Neural cell (in vitro differentiated cells): ENCODE data around the gene LDLRAD4. TPM values are rescaled to one million over a fixed set of nuclear protein-coding genes. Genes with fewer than 3 reads are reported as not detected.

Source experiments
- H2AFZ ChIP-seq: fragments of 200-600, 300-800 bp; sonication (generic), shearing (Covaris generic); 2 replicates; pipeline ENCODE4 v1.6.0; 2014; ENCODE audit warnings: low read depth, mild to moderate bottlenecking, antibody characterized with exemption, low read length, moderate library complexity
- H3F3A ChIP-seq: fragments of 200-600 bp; shearing (Covaris generic); 2 replicates; pipeline ENCODE4 v1.6.1; 2016; ENCODE audit warnings: mild to moderate bottlenecking, moderate library complexity, mixed read lengths, antibody characterized with exemption, low read length; ENCODE audit not compliant: insufficient read depth, poor library complexity, severe bottlenecking
- H3K27ac ChIP-seq: fragments of 200-600, 300-800 bp; sonication (generic), shearing (Covaris generic); 2 replicates; pipeline ENCODE4 v1.5.1; 2014; ENCODE audit warnings: mild to moderate bottlenecking, low read length, moderate library complexity
- H3K27me3 ChIP-seq: fragments of 300-800, 200-600 bp; sonication (generic), shearing (Covaris generic); 2 replicates; pipeline ENCODE4 v1.6.0; 2014; ENCODE audit warnings: mild to moderate bottlenecking, low read depth, low read length, moderate library complexity; ENCODE audit not compliant: insufficient read depth
- H3K36me3 ChIP-seq: fragments of 300-800, 200-600 bp; sonication (generic), shearing (Covaris generic); 2 replicates; pipeline ENCODE4 v1.5.1; 2014; ENCODE audit warnings: mild to moderate bottlenecking, antibody characterized with exemption, low read length, moderate library complexity; ENCODE audit not compliant: insufficient read depth
- H3K4me2 ChIP-seq: fragments of 300-800, 200-600 bp; sonication (generic), shearing (Covaris generic); 2 replicates; pipeline ENCODE4 v1.6.0; 2014; ENCODE audit warnings: mild to moderate bottlenecking, low read length
- H3K4me3 ChIP-seq: fragments of 300-800, 200-600 bp; sonication (generic), shearing (Covaris generic); 2 replicates; pipeline ENCODE4 v1.5.1; 2014; ENCODE audit warnings: mild to moderate bottlenecking, low read length, moderate library complexity
- H3K79me2 ChIP-seq: fragments of 200-600 bp; shearing (Covaris generic); replicated peaks from 2 replicates; pipeline ENCODE4 v1.6.0; 2014; ENCODE audit warnings: mild to moderate bottlenecking, low read length, moderate library complexity; ENCODE audit not compliant: insufficient read depth
- H3K9ac ChIP-seq: fragments of 300-800, 200-600 bp; sonication (generic), shearing (Covaris generic); 2 replicates; pipeline ENCODE4 v1.6.1; 2016; ENCODE audit warnings: mild to moderate bottlenecking, low read length, mixed read lengths
- H3K9me2 ChIP-seq: fragments of 200-600 bp; shearing (Covaris generic); 2 replicates; pipeline ENCODE4 v1.6.1; 2016; ENCODE audit warnings: mild to moderate bottlenecking, low read length, mixed read lengths; ENCODE audit not compliant: insufficient read depth
- H3K9me3 ChIP-seq: fragments of 200-600, 300-800 bp; sonication (generic), shearing (Covaris generic); 2 replicates; pipeline ENCODE4 v1.6.1; 2016; ENCODE audit warnings: mild to moderate bottlenecking, mixed run types, low read length, moderate library complexity, mixed read lengths
- H4K20me1 ChIP-seq: fragments of 200-600 bp; shearing (Covaris generic); 2 replicates; pipeline ENCODE4 v1.6.1; 2016; ENCODE audit warnings: mild to moderate bottlenecking, mixed run types; ENCODE audit not compliant: insufficient read depth
- EP300 ChIP-seq: fragments of 450-650 bp; conservative IDR thresholded peaks from 2 replicates; pipeline ENCODE4 v1.6.1; 2014; ENCODE audit warnings: antibody characterized with exemption, mild to moderate bottlenecking, moderate library complexity; ENCODE audit not compliant: poor library complexity, severe bottlenecking
- EZH2 ChIP-seq: fragments of 200-600, 300-800 bp; shearing (Covaris generic), sonication (generic); IDR thresholded peaks from 2 replicates; pipeline ENCODE4 v1.6.1; 2014; ENCODE audit warnings: antibody characterized with exemption, low read length, borderline replicate concordance, mild to moderate bottlenecking; ENCODE audit not compliant: insufficient read depth, poor library complexity, severe bottlenecking
- MXI1 ChIP-seq: fragments of 450-650 bp; conservative IDR thresholded peaks from 2 replicates; pipeline ENCODE4 v1.6.1; 2014; ENCODE audit warnings: antibody characterized with exemption, mild to moderate bottlenecking; ENCODE audit not compliant: poor library complexity, severe bottlenecking
- POLR2AphosphoS5 ChIP-seq: IDR thresholded peaks from 2 replicates; pipeline ENCODE4 v1.6.1; 2012
- RAD21 ChIP-seq: fragments of 450-650 bp; conservative IDR thresholded peaks from 2 replicates; pipeline ENCODE4 v1.6.1; 2014; ENCODE audit warnings: antibody characterized with exemption, mild to moderate bottlenecking, moderate library complexity
- SMC3 ChIP-seq: fragments of 450-650 bp; conservative IDR thresholded peaks from 2 replicates; pipeline ENCODE4 v1.6.1; 2014; ENCODE audit warnings: antibody characterized with exemption, mild to moderate bottlenecking, moderate library complexity; ENCODE audit not compliant: poor library complexity
- TAF1 ChIP-seq: IDR thresholded peaks from 2 replicates; pipeline ENCODE4 v1.6.1; 2012; ENCODE audit warnings: low read depth
- polyA plus RNA-seq: library from polyadenylated mRNA; depleted of rRNA; stranded (reverse); fragments of >200 nt; gene quantifications from 2 replicates; pipeline ENCODE4 v1.2.3, GENCODE V29; 2014
- TF ChIP-seq, protein P1 (sequence below): IDR thresholded peaks from 2 replicates; pipeline ENCODE4 v1.6.1; 2012; ENCODE audit warnings: borderline replicate concordance
- TF ChIP-seq, protein P2 (sequence below): fragments of 450-650 bp; IDR thresholded peaks from 2 replicates; pipeline ENCODE4 v1.5.1; 2014; ENCODE audit warnings: antibody characterized with exemption, mild to moderate bottlenecking, moderate library complexity; ENCODE audit not compliant: poor library complexity, severe bottlenecking

LDLRAD4 gene
- polyA plus RNA-seq, 1 donor from 2014 or later: 3.7 TPM

DNA sequence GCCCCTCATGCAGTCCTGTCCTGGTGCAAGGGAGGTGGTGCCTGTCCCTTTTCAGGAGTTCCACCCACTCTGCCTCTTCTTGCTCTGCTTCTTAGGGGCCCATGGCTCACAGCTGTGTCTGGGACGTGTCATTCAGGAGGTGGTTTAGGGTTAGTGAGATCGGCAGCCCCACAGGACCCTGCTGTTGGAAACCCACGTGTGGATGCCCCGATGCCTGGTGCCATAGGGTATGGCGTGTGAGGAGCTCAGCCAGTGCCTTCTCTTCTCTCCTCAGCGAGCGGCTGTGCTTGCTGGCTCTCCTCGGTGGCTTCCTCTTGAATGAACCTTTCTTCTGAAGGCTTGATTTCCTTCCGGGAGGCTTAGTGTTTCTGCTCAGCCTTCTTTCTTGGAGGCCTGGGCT is 55.2 kb downstream of the LDLRAD4 start:
- Histone ChIP-seq H3F3A (no peaks in the 10 kb centered on the region), H4K20me1 (no peaks in the 10 kb centered on the region), H3K9ac (no peak overlapping the region), H3K79me2 (no peaks in the 10 kb centered on the region), H3K27me3 (no peaks in the 10 kb centered on the region), H2AFZ (no peak overlapping the region), H3K9me3 (no peaks in the 10 kb centered on the region), H3K4me2 (no peak overlapping the region), H3K36me3 (no peaks in the 10 kb centered on the region), H3K27ac (no peak overlapping the region), H3K4me3 (no peak overlapping the region), H3K9me2 (no peaks in the 10 kb centered on the region)
- TF ChIP-seq SMC3 (no peak), EZH2 (no peak), RAD21 (no peak), TAF1 (no peak), MXI1 (no peak), EP300 (no peak), POLR2AphosphoS5 (no peak)
- TF ChIP-seq, protein P1, sequence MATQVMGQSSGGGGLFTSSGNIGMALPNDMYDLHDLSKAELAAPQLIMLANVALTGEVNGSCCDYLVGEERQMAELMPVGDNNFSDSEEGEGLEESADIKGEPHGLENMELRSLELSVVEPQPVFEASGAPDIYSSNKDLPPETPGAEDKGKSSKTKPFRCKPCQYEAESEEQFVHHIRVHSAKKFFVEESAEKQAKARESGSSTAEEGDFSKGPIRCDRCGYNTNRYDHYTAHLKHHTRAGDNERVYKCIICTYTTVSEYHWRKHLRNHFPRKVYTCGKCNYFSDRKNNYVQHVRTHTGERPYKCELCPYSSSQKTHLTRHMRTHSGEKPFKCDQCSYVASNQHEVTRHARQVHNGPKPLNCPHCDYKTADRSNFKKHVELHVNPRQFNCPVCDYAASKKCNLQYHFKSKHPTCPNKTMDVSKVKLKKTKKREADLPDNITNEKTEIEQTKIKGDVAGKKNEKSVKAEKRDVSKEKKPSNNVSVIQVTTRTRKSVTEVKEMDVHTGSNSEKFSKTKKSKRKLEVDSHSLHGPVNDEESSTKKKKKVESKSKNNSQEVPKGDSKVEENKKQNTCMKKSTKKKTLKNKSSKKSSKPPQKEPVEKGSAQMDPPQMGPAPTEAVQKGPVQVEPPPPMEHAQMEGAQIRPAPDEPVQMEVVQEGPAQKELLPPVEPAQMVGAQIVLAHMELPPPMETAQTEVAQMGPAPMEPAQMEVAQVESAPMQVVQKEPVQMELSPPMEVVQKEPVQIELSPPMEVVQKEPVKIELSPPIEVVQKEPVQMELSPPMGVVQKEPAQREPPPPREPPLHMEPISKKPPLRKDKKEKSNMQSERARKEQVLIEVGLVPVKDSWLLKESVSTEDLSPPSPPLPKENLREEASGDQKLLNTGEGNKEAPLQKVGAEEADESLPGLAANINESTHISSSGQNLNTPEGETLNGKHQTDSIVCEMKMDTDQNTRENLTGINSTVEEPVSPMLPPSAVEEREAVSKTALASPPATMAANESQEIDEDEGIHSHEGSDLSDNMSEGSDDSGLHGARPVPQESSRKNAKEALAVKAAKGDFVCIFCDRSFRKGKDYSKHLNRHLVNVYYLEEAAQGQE: no peak
- TF ChIP-seq, protein P2, sequence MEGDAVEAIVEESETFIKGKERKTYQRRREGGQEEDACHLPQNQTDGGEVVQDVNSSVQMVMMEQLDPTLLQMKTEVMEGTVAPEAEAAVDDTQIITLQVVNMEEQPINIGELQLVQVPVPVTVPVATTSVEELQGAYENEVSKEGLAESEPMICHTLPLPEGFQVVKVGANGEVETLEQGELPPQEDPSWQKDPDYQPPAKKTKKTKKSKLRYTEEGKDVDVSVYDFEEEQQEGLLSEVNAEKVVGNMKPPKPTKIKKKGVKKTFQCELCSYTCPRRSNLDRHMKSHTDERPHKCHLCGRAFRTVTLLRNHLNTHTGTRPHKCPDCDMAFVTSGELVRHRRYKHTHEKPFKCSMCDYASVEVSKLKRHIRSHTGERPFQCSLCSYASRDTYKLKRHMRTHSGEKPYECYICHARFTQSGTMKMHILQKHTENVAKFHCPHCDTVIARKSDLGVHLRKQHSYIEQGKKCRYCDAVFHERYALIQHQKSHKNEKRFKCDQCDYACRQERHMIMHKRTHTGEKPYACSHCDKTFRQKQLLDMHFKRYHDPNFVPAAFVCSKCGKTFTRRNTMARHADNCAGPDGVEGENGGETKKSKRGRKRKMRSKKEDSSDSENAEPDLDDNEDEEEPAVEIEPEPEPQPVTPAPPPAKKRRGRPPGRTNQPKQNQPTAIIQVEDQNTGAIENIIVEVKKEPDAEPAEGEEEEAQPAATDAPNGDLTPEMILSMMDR: no peak

DNA sequence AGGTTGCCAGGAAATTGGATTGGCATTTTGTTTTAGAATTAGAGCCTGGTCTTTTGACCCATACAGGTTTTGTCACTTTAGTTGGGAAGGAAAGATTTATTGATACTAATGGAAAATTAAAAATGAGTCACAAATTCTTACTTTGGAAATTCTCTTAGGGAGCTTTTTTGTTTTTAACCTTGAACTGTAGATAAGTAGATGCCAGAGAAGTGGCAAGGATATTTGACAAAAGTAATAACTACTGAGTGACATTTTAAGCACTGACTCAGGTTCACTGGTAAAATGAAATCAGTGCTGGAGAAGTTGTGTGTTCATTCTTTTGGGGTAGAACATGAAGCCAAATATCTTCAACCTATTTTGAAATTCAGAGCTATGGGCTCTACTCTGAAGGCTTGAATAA is 56.5 kb downstream of the LDLRAD4 start:
- no peak overlapping the region for H3K27ac ChIP-seq
- no peak overlapping the region for H3K4me2 ChIP-seq
- H3F3A ChIP-seq: no peaks in the 10 kb centered on the region
- H3K9me2 ChIP-seq: no peaks in the 10 kb centered on the region
- no peak for TF ChIP-seq TAF1
- TF ChIP-seq RAD21: no peak
- no peak for TF ChIP-seq SMC3
- TF ChIP-seq MXI1: no peak
- TF ChIP-seq POLR2AphosphoS5: no peak
- no peak for TF ChIP-seq EZH2
- TF ChIP-seq, protein P2: no peak
- no peaks in the 10 kb centered on the region for H3K9me3 ChIP-seq
- no peak overlapping the region for H3K4me3 ChIP-seq
- H3K79me2 ChIP-seq: no peaks in the 10 kb centered on the region
- H3K27me3 ChIP-seq: no peaks in the 10 kb centered on the region
- H2AFZ ChIP-seq: no peak overlapping the region
- no peak overlapping the region for H3K9ac ChIP-seq
- H4K20me1 ChIP-seq: no peaks in the 10 kb centered on the region
- no peaks in the 10 kb centered on the region for H3K36me3 ChIP-seq
